OCI-LY7 (cell line): ENCODE data around the gene RALGAPA2. TPM values are rescaled to one million over a fixed set of nuclear protein-coding genes. Genes with fewer than 3 reads are reported as not detected.
A peak's percentile ranks its signal among the peaks of the same experiment; 100 is the strongest.

Experiments
- BruUV-seq: library from RNA; stranded (reverse); fragments of 400-500 nt; replicated peaks from 2 replicates; lab custom pipeline; 2021; lab: Mats Ljungman, UMichigan
- CTCF ChIA-PET: fragments of 300-600 bp; sonication (Branson Sonifier 250); formaldehyde crosslinking; loops from one replicate; lab custom pipeline; 2022; ENCODE audit warnings: antibody characterized with exemption; ENCODE audit not compliant: unreplicated experiment; lab: Charles Lee
- POLR2A ChIA-PET: fragments of 300-600 bp; sonication (Branson Sonifier 250); formaldehyde crosslinking; loops from one replicate; lab custom pipeline; 2022; ENCODE audit warnings: antibody characterized with exemption; lab: Charles Lee
- DNase-seq: peaks from one replicate; pipeline ENCODE4 v3.0.0-alpha.2; 2015; ENCODE audit warnings: low spot score
- H2AFZ ChIP-seq: fragments of 200-600 bp; sonication (generic), shearing (Covaris generic); 2 replicates; pipeline ENCODE4 v1.6.1; 2014; ENCODE audit warnings: mild to moderate bottlenecking, antibody characterized with exemption, low read length, moderate library complexity
- H3K27ac ChIP-seq: fragments of 200-600 bp; sonication (generic); 2 replicates; pipeline ENCODE4 v1.5.1; 2014; ENCODE audit warnings: mixed run types, low read depth, mild to moderate bottlenecking, moderate library complexity, low read length, inconsistent platforms; ENCODE audit not compliant: poor library complexity, severe bottlenecking
- H3K36me3 ChIP-seq: fragments of 200-600 bp; sonication (generic); 2 replicates; pipeline ENCODE4 v1.6.1; 2014; ENCODE audit warnings: mild to moderate bottlenecking, antibody characterized with exemption, low read length, moderate library complexity, mixed read lengths; ENCODE audit not compliant: insufficient read depth
- H3K4me1 ChIP-seq: fragments of 200-600 bp; sonication (generic); 2 replicates; pipeline ENCODE4 v1.5.1; 2014; ENCODE audit warnings: mild to moderate bottlenecking, low read length; ENCODE audit not compliant: insufficient read depth, poor library complexity, severe bottlenecking
- H3K4me2 ChIP-seq: fragments of 200-600 bp; sonication (generic); 2 replicates; pipeline ENCODE4 v1.6.1; 2014; ENCODE audit warnings: mild to moderate bottlenecking, low read length
- H3K4me3 ChIP-seq: fragments of 200-600 bp; sonication (generic); 2 replicates; pipeline ENCODE4 v1.5.1; 2014; ENCODE audit warnings: mild to moderate bottlenecking, low read depth, low read length; ENCODE audit not compliant: poor library complexity, severe bottlenecking
- H3K79me2 ChIP-seq: fragments of 200-600 bp; sonication (generic); 2 replicates; pipeline ENCODE4 v1.6.1; 2016; ENCODE audit warnings: low read depth, mild to moderate bottlenecking, low read length, moderate library complexity, mixed read lengths; ENCODE audit not compliant: insufficient read depth
- H3K9me2 ChIP-seq: fragments of 200-600 bp; sonication (generic); 2 replicates; pipeline ENCODE4 v1.6.1; 2016; ENCODE audit warnings: mild to moderate bottlenecking, low read length, mixed read lengths; ENCODE audit not compliant: insufficient read depth
- H3K9me3 ChIP-seq: fragments of 200-600 bp; sonication (generic); 2 replicates; pipeline ENCODE4 v1.6.1; 2014; ENCODE audit warnings: mild to moderate bottlenecking, mixed run types, low read length, mixed read lengths
- H4K20me1 ChIP-seq: fragments of 200-600 bp; sonication (generic); 2 replicates; pipeline ENCODE4 v1.6.1; 2014; ENCODE audit warnings: mild to moderate bottlenecking, antibody characterized with exemption, low read length, moderate library complexity, mixed read lengths; ENCODE audit not compliant: insufficient read depth
- EZH2phosphoT487 ChIP-seq: fragments of 200-600 bp; sonication (generic); IDR thresholded peaks from 2 replicates; pipeline ENCODE4 v1.6.1; 2018; ENCODE audit warnings: low read depth, borderline replicate concordance, mild to moderate bottlenecking, mixed run types, antibody characterized with exemption, low read length, moderate library complexity, mixed read lengths
- intact Hi-C: fragments of 100-400 bp; cut with micrococcal nuclease; formaldehyde crosslinking; loops from one replicate; pipeline ENCODE4 v1.10.0; 2022; ENCODE audit not compliant: unreplicated experiment
- total RNA-seq, 2 experiments: library from RNA; depleted of rRNA in 1 of 2; stranded (reverse); fragments of >200 nt in 1 of 2; shearing (Covaris generic) in 1 of 2; gene quantifications; 2 replicates each; pipeline ENCODE4 v1.2.3, GENCODE V29; 2014 to 2022
- TF ChIP-seq, protein P1 (sequence below): fragments of 200-600 bp; sonication (generic); conservative IDR thresholded peaks from 2 replicates; pipeline ENCODE4 v1.5.1; 2014; ENCODE audit warnings: mild to moderate bottlenecking, antibody characterized with exemption, low read length, moderate library complexity, mixed read lengths

Gene RALGAPA2
- total RNA-seq, 2 experiments from 2014 or later: 9.1 to 17.8 TPM

DNA sequence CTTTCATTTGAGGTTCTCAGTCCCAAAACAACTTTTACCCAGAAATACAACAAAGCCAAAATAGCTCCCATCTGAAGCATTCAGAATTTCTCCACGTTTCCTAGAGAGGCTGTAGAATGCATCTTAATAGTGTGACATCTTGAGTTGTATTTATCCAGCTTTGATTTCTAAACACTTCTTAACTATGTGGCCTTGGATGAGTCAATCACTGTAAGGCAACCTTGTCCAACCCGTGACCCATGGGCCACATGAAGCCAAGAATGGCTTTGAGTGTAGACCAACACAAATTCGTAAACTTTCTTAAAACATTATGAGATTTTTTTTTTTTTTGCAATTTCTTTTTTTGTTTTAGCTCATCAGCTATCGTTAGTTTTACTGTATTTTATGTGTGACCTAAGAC is 108.1 kb downstream of the RALGAPA2 start:
- Histone ChIP-seq H4K20me1 (no peaks in the 10 kb centered on the region), H2AFZ (no peak overlapping the region), H3K9me2 (no peaks in the 10 kb centered on the region), H3K4me3 (no peak overlapping the region), H3K27ac (no peak overlapping the region), H3K4me1 (no peaks in the 10 kb centered on the region), H3K36me3 (no peaks in the 10 kb centered on the region), H3K79me2 (no peaks in the 10 kb centered on the region), H3K9me3 (no peaks in the 10 kb centered on the region), H3K4me2 (no peak overlapping the region)
- no peak for DNase-seq
- TF ChIP-seq, protein P1, sequence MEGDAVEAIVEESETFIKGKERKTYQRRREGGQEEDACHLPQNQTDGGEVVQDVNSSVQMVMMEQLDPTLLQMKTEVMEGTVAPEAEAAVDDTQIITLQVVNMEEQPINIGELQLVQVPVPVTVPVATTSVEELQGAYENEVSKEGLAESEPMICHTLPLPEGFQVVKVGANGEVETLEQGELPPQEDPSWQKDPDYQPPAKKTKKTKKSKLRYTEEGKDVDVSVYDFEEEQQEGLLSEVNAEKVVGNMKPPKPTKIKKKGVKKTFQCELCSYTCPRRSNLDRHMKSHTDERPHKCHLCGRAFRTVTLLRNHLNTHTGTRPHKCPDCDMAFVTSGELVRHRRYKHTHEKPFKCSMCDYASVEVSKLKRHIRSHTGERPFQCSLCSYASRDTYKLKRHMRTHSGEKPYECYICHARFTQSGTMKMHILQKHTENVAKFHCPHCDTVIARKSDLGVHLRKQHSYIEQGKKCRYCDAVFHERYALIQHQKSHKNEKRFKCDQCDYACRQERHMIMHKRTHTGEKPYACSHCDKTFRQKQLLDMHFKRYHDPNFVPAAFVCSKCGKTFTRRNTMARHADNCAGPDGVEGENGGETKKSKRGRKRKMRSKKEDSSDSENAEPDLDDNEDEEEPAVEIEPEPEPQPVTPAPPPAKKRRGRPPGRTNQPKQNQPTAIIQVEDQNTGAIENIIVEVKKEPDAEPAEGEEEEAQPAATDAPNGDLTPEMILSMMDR: no peak
- TF ChIP-seq EZH2phosphoT487: no peak
- no TSS peak for BruUV-seq
- intact Hi-C loops: no loop called here
- CTCF ChIA-PET: no interaction called here
- POLR2A ChIA-PET: interaction anchor here (1.3 to 1.4 kb wide), 2 partner anchors 8 to 18 kb away, joined by 4 read pairs; no protein-coding TSS in a partner anchor

DNA sequence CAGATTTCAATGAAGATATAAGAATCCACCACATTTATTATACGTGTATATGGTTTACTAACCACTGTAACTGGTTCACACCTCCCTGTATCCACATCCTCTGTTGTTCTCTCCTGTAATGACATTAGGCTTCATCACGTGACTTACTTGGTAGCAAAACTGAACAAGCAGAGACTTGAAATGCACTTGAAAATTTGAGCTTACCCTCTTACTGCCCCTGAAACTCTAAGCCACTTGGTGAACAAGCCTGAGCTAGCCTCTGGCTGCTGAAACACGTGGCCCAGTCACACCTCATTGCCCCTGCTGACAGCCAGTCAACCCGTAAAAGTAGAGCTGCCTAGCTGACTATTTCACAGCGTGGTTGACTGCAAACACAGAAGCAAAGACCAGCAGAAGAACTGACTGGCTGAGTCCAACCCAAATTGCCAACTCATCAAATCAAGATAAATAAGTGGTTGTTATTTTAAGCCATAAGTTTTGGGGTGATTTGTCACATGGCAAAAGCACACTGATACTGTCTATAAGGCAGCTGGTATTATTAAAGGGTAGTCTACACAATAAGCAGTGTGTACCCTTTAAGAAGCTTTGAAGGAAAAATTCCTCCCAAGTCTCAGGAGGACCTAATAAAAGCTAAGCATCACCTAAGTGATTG is 109.0 kb downstream of the RALGAPA2 start:
- intact Hi-C loops: no loop called here
- H4K20me1 ChIP-seq: no peaks in the 10 kb centered on the region
- no peaks in the 10 kb centered on the region for H3K36me3 ChIP-seq
- no peaks in the 10 kb centered on the region for H3K9me2 ChIP-seq
- BruUV-seq: no TSS peak
- peak; percentile 20 for DNase-seq
- H3K27ac ChIP-seq: no peak overlapping the region
- no peak overlapping the region for H3K4me3 ChIP-seq
- H2AFZ ChIP-seq: no peak overlapping the region
- CTCF ChIA-PET: no interaction called here
- TF ChIP-seq, protein P1: no peak
- no peaks in the 10 kb centered on the region for H3K4me1 ChIP-seq
- H3K4me2 ChIP-seq: no peak overlapping the region
- no peaks in the 10 kb centered on the region for H3K79me2 ChIP-seq
- POLR2A ChIA-PET: interaction anchor here (1.4 kb wide), 1 partner anchor 19 kb away, joined by 4 read pairs; no protein-coding TSS in a partner anchor
- H3K9me3 ChIP-seq: no peaks in the 10 kb centered on the region

DNA sequence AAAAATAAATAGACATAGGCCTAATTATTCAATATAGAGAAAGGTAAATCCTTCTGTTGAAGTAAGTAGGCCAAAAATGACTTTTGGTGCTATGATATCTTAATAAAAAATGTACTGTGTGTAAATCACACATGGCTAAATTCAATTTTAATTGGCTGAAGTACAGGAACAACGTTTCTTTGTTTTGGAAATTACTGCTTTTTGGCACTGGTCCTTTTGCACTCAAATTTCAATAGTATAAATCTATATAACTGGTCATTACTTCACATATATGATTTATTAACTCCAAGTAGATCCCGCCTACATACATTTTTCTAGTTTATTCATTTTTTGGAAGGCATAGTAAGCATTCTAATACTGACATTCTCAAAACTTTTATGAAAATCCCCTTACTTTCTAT is 114.5 kb downstream of the RALGAPA2 start:
- Histone ChIP-seq H3K9me2 (no peaks in the 10 kb centered on the region), H3K9me3 (no peaks in the 10 kb centered on the region), H3K4me1 (no peaks in the 10 kb centered on the region), H3K4me2 (no peak overlapping the region), H3K36me3 (no peaks in the 10 kb centered on the region), H3K79me2 (no peaks in the 10 kb centered on the region), H3K27ac (no peak overlapping the region), H3K4me3 (no peak overlapping the region), H4K20me1 (no peaks in the 10 kb centered on the region), H2AFZ (no peak overlapping the region)
- CTCF ChIA-PET: no interaction called here
- POLR2A ChIA-PET: no interaction called here
- TF ChIP-seq EZH2phosphoT487: no peak
- TF ChIP-seq, protein P1: no peak
- no peak for DNase-seq
- intact Hi-C loops: loop anchor here (10.0 kb wide), 1 partner anchor 513 kb away; no protein-coding TSS in a partner anchor
- no TSS peak for BruUV-seq
